Germinal center (tissue), 1 donor: Measurements from ENCODE around the gene SLC27A3.

ENCODE experiments used
- DNase-seq: peaks from one replicate; pipeline ENCODE4 v3.0.0; 2012; ENCODE audit warnings: mixed read lengths, low spot score

The SLC27A3 gene

GRCh38 chr1:153774780-153775457 lies at the start of gene SLC27A3:
Gene SLC27A3, plus strand, starts transcription at chr1:153775407. Its CDS starts 91 bp downstream, at chr1:153775498.
- DNase-seq = peak; percentile 59

GRCh38 chr1:153727463-153728304 lies 47.5 kb upstream of the SLC27A3 start, which contains the start of gene INTS3:
Gene INTS3, plus strand, starts transcription at chr1:153728050. Its CDS starts 585 bp downstream, at chr1:153728635.
- peak; percentile 100 for DNase-seq

GRCh38 chr1:153728305-153729066 lies 46.7 kb upstream of the SLC27A3 start:
- peak; percentile 40 for DNase-seq

GRCh38 chr1:153730468-153730988 lies 44.7 kb upstream of the SLC27A3 start:
- DNase-seq = no peak

GRCh38 chr1:153733970-153734369 lies 41.2 kb upstream of the SLC27A3 start:
- DNase-seq = no peak

- no peak for DNase-seq
Observed at GRCh38 chr1:153734396-153735089, 40.7 kb upstream of the SLC27A3 start.

- no peak for DNase-seq
Observed at GRCh38 chr1:153735090-153735420, 40.2 kb upstream of the SLC27A3 start.

- DNase-seq = no peak
Observed at GRCh38 chr1:153741986-153742385, 33.2 kb upstream of the SLC27A3 start.

- DNase-seq = peak; percentile 45
Observed at GRCh38 chr1:153742411-153743142, 32.6 kb upstream of the SLC27A3 start.

GRCh38 chr1:153745417-153745816 lies 29.8 kb upstream of the SLC27A3 start:
- DNase-seq = no peak

GRCh38 chr1:153746174-153746573 lies 29.0 kb upstream of the SLC27A3 start:
- no peak for DNase-seq

- DNase-seq = no peak
Observed at GRCh38 chr1:153748903-153749302, 26.3 kb upstream of the SLC27A3 start.

GRCh38 chr1:153749408-153750005 lies 25.7 kb upstream of the SLC27A3 start:
- DNase-seq = peak; percentile 90

- DNase-seq = no peak
Observed at GRCh38 chr1:153750026-153750995, 24.9 kb upstream of the SLC27A3 start.

GRCh38 chr1:153752072-153752471 lies 23.1 kb upstream of the SLC27A3 start:
- no peak for DNase-seq

GRCh38 chr1:153752571-153753195 lies 22.5 kb upstream of the SLC27A3 start:
- no peak for DNase-seq

- no peak for DNase-seq
Observed at GRCh38 chr1:153754266-153754665, 20.9 kb upstream of the SLC27A3 start.

GRCh38 chr1:153760440-153760839 lies 14.8 kb upstream of the SLC27A3 start:
- DNase-seq = no peak
